Panc1 (cell line): ENCODE results near the gene LCE3A. TPM values are rescaled to one million over a fixed set of nuclear protein-coding genes. Genes with fewer than 3 reads are reported as not detected.

ENCODE experiments used
- ATAC-seq: fragments of 200-7000 bp; cut with Tn5 transposase; 2 replicates; pipeline ENCODE4 v1.9.1; 2020; ENCODE audit warnings: mild to moderate bottlenecking, moderate library complexity
- BruUV-seq: library from RNA; stranded (reverse); fragments of 400-500 nt; replicated peaks from 2 replicates; lab custom pipeline; 2021; lab: Mats Ljungman, UMichigan
- CTCF ChIA-PET: fragments of 300-600 bp; sonication (Branson Sonifier 250); formaldehyde crosslinking; loops from one replicate; lab custom pipeline; 2022; ENCODE audit warnings: antibody characterized with exemption; lab: Charles Lee
- POLR2A ChIA-PET: fragments of 300-600 bp; sonication (Branson Sonifier 250); formaldehyde crosslinking; loops from one replicate; lab custom pipeline; 2022; ENCODE audit warnings: antibody characterized with exemption; lab: Charles Lee
- DNase-seq: peaks from one replicate; pipeline ENCODE4 v3.0.0-alpha.2; 2010; ENCODE audit warnings: low read depth, low spot score
- H3K27ac ChIP-seq: 2 replicates; pipeline ENCODE4 v1.5.1; 2011; ENCODE audit warnings: mild to moderate bottlenecking, low read length, inconsistent platforms
- H3K27me3 ChIP-seq: fragments of 200-500 bp; sonication (Bioruptor generic); 2 replicates; pipeline ENCODE4 v1.6.0; 2014; ENCODE audit warnings: low read length, inconsistent platforms; ENCODE audit not compliant: control insufficient read depth, insufficient read depth
- H3K36me3 ChIP-seq: fragments of 200-500 bp; sonication (Bioruptor generic); 2 replicates; pipeline ENCODE4 v1.5.1; 2014; ENCODE audit warnings: inconsistent platforms, mild to moderate bottlenecking, low read length, moderate library complexity; ENCODE audit not compliant: control insufficient read depth, insufficient read depth
- H3K4me1 ChIP-seq: 2 replicates; pipeline ENCODE4 v1.5.1; 2011; ENCODE audit warnings: inconsistent platforms, mild to moderate bottlenecking, low read length, moderate library complexity; ENCODE audit not compliant: control insufficient read depth, insufficient read depth
- H3K4me3 ChIP-seq, 2 experiments: 2 replicates each; pipeline ENCODE4 v1.5.1; 2011 to 2012; ENCODE audit warnings: low read depth in 2 of 2, low read length in 2 of 2, mild to moderate bottlenecking in 2 of 2, inconsistent platforms in 1 of 2, moderate library complexity in 1 of 2
- H3K9me3 ChIP-seq: fragments of 200-500 bp; sonication (Bioruptor generic); 2 replicates; pipeline ENCODE4 v1.5.1; 2014; ENCODE audit warnings: low read depth, mild to moderate bottlenecking, inconsistent platforms, low read length, moderate library complexity; ENCODE audit not compliant: control insufficient read depth, insufficient read depth
- CTCF ChIP-seq: fragments of 450-650 bp; IDR thresholded peaks from 2 replicates; pipeline ENCODE4 v1.5.1; 2017; ENCODE audit warnings: mild to moderate bottlenecking
- POLR2AphosphoS5 ChIP-seq: IDR thresholded peaks from 2 replicates; pipeline ENCODE4 v1.6.1; 2012; ENCODE audit warnings: mild to moderate bottlenecking, low read depth, low read length, moderate library complexity
- REST ChIP-seq, 2 experiments: IDR thresholded peaks; 2 replicates each; pipeline ENCODE4 v1.6.1; 2011 to 2012; ENCODE audit warnings: low read depth in 2 of 2, control low read depth in 1 of 2, low read length in 1 of 2, mild to moderate bottlenecking in 1 of 2, moderate library complexity in 1 of 2; ENCODE audit not compliant: insufficient read depth in 1 of 2
- SIN3A ChIP-seq: IDR thresholded peaks from 2 replicates; pipeline ENCODE4 v1.6.1; 2012; ENCODE audit warnings: low read depth, mild to moderate bottlenecking, low read length, moderate library complexity, borderline replicate concordance; ENCODE audit not compliant: insufficient read depth
- TCF7L2 ChIP-seq: IDR thresholded peaks from 2 replicates; pipeline ENCODE4 v1.6.1; 2011; ENCODE audit warnings: mild to moderate bottlenecking, low read depth, low read length, inconsistent platforms
- in situ Hi-C: cut with HindIII; loops from 2 replicates; pipeline ENCODE4 v1.10.0; 2016; ENCODE audit warnings: low sequenced_read_pairs, low pct_unique_long_range_greater_than_20kb
- intact Hi-C: fragments of 100-400 bp; cut with micrococcal nuclease; formaldehyde crosslinking; loops from one replicate; pipeline ENCODE4 v1.10.0; 2022; ENCODE audit not compliant: unreplicated experiment
- total RNA-seq: library from RNA; stranded (reverse); gene quantifications from one replicate; pipeline ENCODE4 v1.2.1, GENCODE V29; 2021; ENCODE audit not compliant: unreplicated experiment

LCE3A gene
- total RNA-seq, 1 experiment from 2014 or later = not detected

- H3K9me3 ChIP-seq = no peaks in the 10 kb centered on the region
- intact Hi-C loops = no loop called here
- H3K4me1 ChIP-seq = no peaks in the 10 kb centered on the region
- no TSS peak for BruUV-seq
- no peak for TF ChIP-seq REST (IDR thresholded peaks at IDR 0.05; ENCODE audit: insufficient read depth in 1 of 2, low read depth in 2 of 2, low read length in 1 of 2)
- TF ChIP-seq SIN3A = no peak
- no peak for TF ChIP-seq TCF7L2
- TF ChIP-seq CTCF = no peak
- no peak for TF ChIP-seq POLR2AphosphoS5
- CTCF ChIA-PET = no interaction called here
- POLR2A ChIA-PET = no interaction called here
- H3K27me3 ChIP-seq = peaks cover 5% of the 10 kb centered on the region; the same call in 1 of the 2 replicates
- ATAC-seq (no peak), DNase-seq (no peak)
- no peak within 1 kb of the TSS for H3K4me3 ChIP-seq
- H3K36me3 ChIP-seq = no peaks in the 10 kb centered on the region
- no peak within 1 kb of the TSS for H3K27ac ChIP-seq
- in situ Hi-C loops = no loop called here
Measured at GRCh38 chr1:152663098-152663497, 40.2 kb upstream of the LCE3A start, which contains the start of gene LCE2D. TSS of gene LCE2D (plus strand) at chr1:152663380. CDS start at chr1:152664106, 726 bp downstream.

- CTCF ChIA-PET = no interaction called here
- in situ Hi-C loops = no loop called here
- no TSS peak for BruUV-seq
- TF ChIP-seq CTCF = no peak
- no peak for TF ChIP-seq SIN3A
- no peak for TF ChIP-seq POLR2AphosphoS5
- TF ChIP-seq TCF7L2 = no peak
- TF ChIP-seq REST (IDR thresholded peaks at IDR 0.05; ENCODE audit: insufficient read depth in 1 of 2, low read depth in 2 of 2, low read length in 1 of 2) = no peak
- H3K27me3 ChIP-seq = peaks cover 10% of the 10 kb centered on the region
- DNase-seq (no peak), ATAC-seq (no peak)
- H3K4me3 ChIP-seq = no peak overlapping the region
- no peak overlapping the region for H3K27ac ChIP-seq
- H3K4me1 ChIP-seq = no peaks in the 10 kb centered on the region
- no peaks in the 10 kb centered on the region for H3K36me3 ChIP-seq
- POLR2A ChIA-PET = no interaction called here
- intact Hi-C loops = loop anchor here (5.0 to 10.0 kb wide), 2 partner anchors 209 to 566 kb away; no protein-coding TSS in a partner anchor
- no peaks in the 10 kb centered on the region for H3K9me3 ChIP-seq
Measured at GRCh38 chr1:152658649-152659048, 35.7 kb upstream of the LCE3A start.
